H1 (cell line): ENCODE results near the gene CPA4. TPM values are rescaled to one million over a fixed set of nuclear protein-coding genes. Genes with fewer than 3 reads are reported as not detected.

ENCODE experiments used
- SIX5 ChIP-seq: IDR thresholded peaks from 2 replicates; pipeline ENCODE4 v1.6.1; 2011; ENCODE audit warnings: mild to moderate bottlenecking, low read depth, low read length
- polyA plus RNA-seq, 7 experiments: library from polyadenylated mRNA; depleted of rRNA in 3 of 7; stranded (reverse) in 5 of 7; unstranded in 2 of 7; fragments of >200 nt in 5 of 7; fragments of 200-250 nt in 2 of 7; gene quantifications; 1 replicate in 5 of 7; 2 replicates in 1 of 7; 4 replicates in 1 of 7; pipeline versions ENCODE4 v1.2.1 to v1.2.3, GENCODE V29; 2011 to 2013; ENCODE audit warnings: missing spikeins in 2 of 7, mixed read lengths in 2 of 7
- total RNA-seq: library from RNA; stranded (reverse); fragmentation: NEBNext Ultra II Directional; extraction: Animal tissue kit (Norgen Biotek cat#: 25700); gene quantifications from 2 replicates; pipeline ENCODE4 v1.2.1, GENCODE V29; 2021

Gene CPA4
- total and polyA plus RNA-seq, 2 of the 8 experiments (the other 6 are each of a cell fraction or from before 2014, with no cell fraction given), result 0.03 TPM; not detected in 1

DNA sequence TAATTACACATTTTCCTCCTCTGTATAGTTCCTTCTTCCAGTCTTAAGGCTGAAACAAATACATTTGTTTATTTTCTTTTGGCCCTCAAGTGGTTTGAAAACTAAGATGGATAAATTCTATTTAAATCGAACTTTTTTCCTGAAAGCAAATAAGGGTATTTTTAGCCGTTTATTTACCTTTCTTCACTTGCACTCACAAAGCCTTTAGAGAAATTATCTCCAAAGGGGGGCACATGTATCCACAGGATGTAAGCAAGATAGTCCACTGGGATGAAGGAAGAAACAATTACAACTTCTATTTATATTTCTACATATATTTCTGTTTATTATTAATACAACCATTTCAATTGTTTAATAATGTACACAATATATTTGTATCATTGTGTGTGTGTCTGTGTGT lies 10.2 kb downstream of the CPA4 start (continued):
- TF ChIP-seq SIX5, result no peak
